IMR-90 (cell line): ENCODE results near the gene SLC6A7. TPM values are rescaled to one million over a fixed set of nuclear protein-coding genes. Genes with fewer than 3 reads are reported as not detected.

Experiments used
- ATAC-seq: fragments of 200-7000 bp; cut with Tn5 transposase; 2 replicates; pipeline ENCODE4 v1.9.1; 2020; ENCODE audit warnings: low read depth, mild to moderate bottlenecking, moderate library complexity
- BruUV-seq: library from RNA; stranded (reverse); fragments of 400-500 nt; replicated peaks from 2 replicates; lab custom pipeline; 2021; lab: Mats Ljungman, UMichigan
- CTCF ChIA-PET: fragments of 300-600 bp; formaldehyde crosslinking; extraction: SDS; loops from one replicate; lab custom pipeline; 2021; ENCODE audit warnings: antibody characterized with exemption; lab: Yijun Ruan, JAX
- POLR2A ChIA-PET: fragments of 300-600 bp; sonication (Branson Sonifier 250); formaldehyde crosslinking; loops from one replicate; lab custom pipeline; 2022; ENCODE audit warnings: antibody characterized with exemption; ENCODE audit not compliant: unreplicated experiment; lab: Charles Lee
- DNase-seq: peaks from one replicate; pipeline ENCODE4 v3.0.0; 2013
- H2AFZ ChIP-seq: replicated peaks from 2 replicates; pipeline ENCODE3; 2013; ENCODE audit warnings: low read length, mild to moderate bottlenecking; ENCODE audit not compliant: poor library complexity
- H2AK5ac ChIP-seq: 2 replicates; pipeline ENCODE4 v1.6.1; 2013; ENCODE audit warnings: low read depth, low read length, inconsistent platforms
- H2AK9ac ChIP-seq: replicated peaks from 2 replicates; pipeline ENCODE3; 2013; ENCODE audit warnings: mild to moderate bottlenecking, low read depth, low read length, moderate library complexity; ENCODE audit not compliant: poor library complexity
- H2BK120ac ChIP-seq: 2 replicates; pipeline ENCODE4 v1.6.1; 2013; ENCODE audit warnings: low read depth, low read length, inconsistent platforms
- H2BK15ac ChIP-seq: 3 replicates; pipeline ENCODE4 v1.6.1; 2013; ENCODE audit warnings: low read depth, low read length, inconsistent platforms
- H2BK20ac ChIP-seq: 2 replicates; pipeline ENCODE4 v1.6.1; 2013; ENCODE audit warnings: low read depth, mild to moderate bottlenecking, inconsistent platforms, low read length, moderate library complexity
- H2BK5ac ChIP-seq: 2 replicates; pipeline ENCODE4 v1.6.1; 2013; ENCODE audit warnings: mild to moderate bottlenecking, low read depth, low read length, inconsistent platforms; ENCODE audit not compliant: poor library complexity, severe bottlenecking
- H3K14ac ChIP-seq: replicated peaks from 2 replicates; pipeline ENCODE4 v1.6.1; 2013; ENCODE audit warnings: low read depth, low read length, inconsistent platforms
- H3K18ac ChIP-seq: 2 replicates; pipeline ENCODE4 v1.6.1; 2013; ENCODE audit warnings: low read depth, low read length, control low read depth
- H3K23ac ChIP-seq: 2 replicates; pipeline ENCODE4 v1.6.1; 2013; ENCODE audit warnings: low read depth, low read length, inconsistent platforms
- H3K27ac ChIP-seq: 2 replicates; pipeline ENCODE4 v1.5.1; 2013; ENCODE audit warnings: mild to moderate bottlenecking, control low read depth, low read length; ENCODE audit not compliant: insufficient read depth
- H3K27me3 ChIP-seq: 2 replicates; pipeline ENCODE4 v1.6.1; 2013; ENCODE audit warnings: low read length; ENCODE audit not compliant: control insufficient read depth, insufficient read depth
- H3K36me3 ChIP-seq: 2 replicates; pipeline ENCODE4 v1.6.1; 2013; ENCODE audit warnings: low read length, mixed read lengths; ENCODE audit not compliant: control insufficient read depth, insufficient read depth
- H3K4ac ChIP-seq: 2 replicates; pipeline ENCODE4 v1.6.1; 2013; ENCODE audit warnings: low read depth, low read length, inconsistent platforms
- H3K4me1 ChIP-seq: 2 replicates; pipeline ENCODE4 v1.6.1; 2013; ENCODE audit warnings: low read length, mixed read lengths; ENCODE audit not compliant: control insufficient read depth, insufficient read depth
- H3K4me2 ChIP-seq: 2 replicates; pipeline ENCODE4 v1.6.1; 2013; ENCODE audit warnings: low read depth, mild to moderate bottlenecking, control low read depth, low read length, moderate library complexity
- H3K4me3 ChIP-seq: 2 replicates; pipeline ENCODE4 v1.5.1; 2013; ENCODE audit warnings: low read depth, mild to moderate bottlenecking, control low read depth, low read length, moderate library complexity; ENCODE audit not compliant: insufficient read depth
- H3K56ac ChIP-seq: 2 replicates; pipeline ENCODE4 v1.6.1; 2013; ENCODE audit warnings: low read length, inconsistent platforms; ENCODE audit not compliant: insufficient read depth; ENCODE audit errors: extremely low read depth
- H3K79me1 ChIP-seq, 2 experiments: 2 replicates each; pipeline ENCODE4 v1.6.1; 2013; ENCODE audit warnings: low read length in 2 of 2, inconsistent platforms in 1 of 2, low read depth in 1 of 2
- H3K9ac ChIP-seq: 2 replicates; pipeline ENCODE4 v1.6.1; 2013; ENCODE audit warnings: low read depth, low read length, control low read depth
- H3K9me1 ChIP-seq: 2 replicates; pipeline ENCODE4 v1.6.1; 2013; ENCODE audit warnings: low read length, inconsistent platforms; ENCODE audit not compliant: insufficient read depth
- H3K9me3 ChIP-seq: 2 replicates; pipeline ENCODE4 v1.6.1; 2013; ENCODE audit warnings: low read length; ENCODE audit not compliant: control insufficient read depth, insufficient read depth
- H4K20me1 ChIP-seq: 2 replicates; pipeline ENCODE4 v1.6.1; 2013; ENCODE audit warnings: low read length, inconsistent platforms; ENCODE audit not compliant: insufficient read depth
- H4K5ac ChIP-seq: 2 replicates; pipeline ENCODE4 v1.6.1; 2013; ENCODE audit warnings: mild to moderate bottlenecking, low read depth, low read length, control low read depth
- H4K8ac ChIP-seq, 2 experiments: 2 replicates each; pipeline ENCODE4 v1.6.1; 2013; ENCODE audit warnings: low read depth in 2 of 2, low read length in 2 of 2, control low read depth in 1 of 2, inconsistent platforms in 1 of 2
- H4K91ac ChIP-seq: 2 replicates; pipeline ENCODE4 v1.6.1; 2013; ENCODE audit warnings: low read depth, low read length, inconsistent platforms; ENCODE audit not compliant: insufficient read depth
- CHD1 ChIP-seq: IDR thresholded peaks from 2 replicates; pipeline ENCODE4 v1.6.1; 2012; ENCODE audit warnings: low read depth, low read length, improper control_type of control experiment
- MXI1 ChIP-seq: IDR thresholded peaks from 2 replicates; pipeline ENCODE4 v1.6.1; 2012; ENCODE audit warnings: low read depth, mild to moderate bottlenecking, low read length, moderate library complexity, borderline replicate concordance
- WGBS, 2 experiments: methylation state at CpG; one replicate each; pipeline versions ENCODE4 v1.1.5 to v1.1.7; 2013; ENCODE audit warnings: missing lambda C conversion rate in 2 of 2; ENCODE audit not compliant: insufficient read length in 1 of 2; ENCODE audit errors: extremely low coverage in 2 of 2; 5-methylcytosine and 5-hydroxymethylcytosine counted together
- dilution Hi-C: fragments of 300-500 bp; cut with HindIII; formaldehyde crosslinking; loops from one replicate; pipeline ENCODE4 v1.14.3; 2018; ENCODE audit warnings: low sequenced_read_pairs; ENCODE audit not compliant: unreplicated experiment
- in situ Hi-C: fragments of 300-500 bp; cut with MboI; formaldehyde crosslinking; loops from 3 replicates; pipeline ENCODE4 v1.14.3; 2019; ENCODE audit warnings: low sequenced_read_pairs, inconsistent platforms, mixed read lengths
- intact Hi-C: fragments of 100-400 bp; cut with micrococcal nuclease; formaldehyde crosslinking; loops from 2 replicates; pipeline ENCODE4 v1.10.0; 2022
- polyA plus RNA-seq, 3 experiments: library from polyadenylated mRNA; depleted of rRNA; stranded (reverse); fragments of >200 nt; gene quantifications; 2 replicates each; pipeline ENCODE4 v1.2.3, GENCODE V29; 2012; ENCODE audit warnings: low replicate concordance in 1 of 3
- total RNA-seq: library from RNA; depleted of rRNA; stranded (reverse); fragments of >200 nt; gene quantifications from 2 replicates; pipeline ENCODE4 v1.2.3, GENCODE V29; 2012

SLC6A7 gene
- total and polyA plus RNA-seq, 2 of the 4 experiments (the other 2 are of a cell fraction), result under 0.01 TPM; not detected in 1

- Histone ChIP-seq H3K27me3 (no peaks in the 10 kb centered on the region; the same call in 1 of the 2 replicates), H2BK15ac (no peak overlapping the region), H3K36me3 (no peaks in the 10 kb centered on the region), H3K9me3 (no peaks in the 10 kb centered on the region), H4K91ac (no peak overlapping the region), H3K4me3 (no peak overlapping the region), H3K56ac (no peak overlapping the region), H3K9ac (no peak overlapping the region), H2AFZ (no peak overlapping the region), H3K4me1 (0 out of 2 replicates have a peak, but pooled peaks cover 2% of the 10 kb centered on the region), H3K79me1 (no peaks in the 10 kb centered on the region), H3K14ac (no peak overlapping the region), H3K4ac (no peak overlapping the region), H3K4me2 (no peak overlapping the region), H2BK120ac (no peak overlapping the region), H4K20me1 (no peaks in the 10 kb centered on the region), H2AK5ac (0 out of 2 replicates have a peak overlapping the region, but pooled peaks have one; percentile 24), H4K8ac (no peak overlapping the region), H3K9me1 (no peaks in the 10 kb centered on the region), H4K5ac (no peak overlapping the region), H3K23ac (no peak overlapping the region), H3K18ac (no peak overlapping the region), H2AK9ac (no peak overlapping the region), H2BK20ac (no peak overlapping the region), H3K27ac (no peak overlapping the region), H2BK5ac (no peak overlapping the region)
- in situ Hi-C loops (loop anchor here (25.0 kb wide), 1 partner anchor 584 kb away; no protein-coding TSS in a partner anchor), intact Hi-C loops (no loop called here), dilution Hi-C loops (no loop called here)
- DNase-seq (no peak), ATAC-seq (no peak)
- no TSS peak for BruUV-seq
- TF ChIP-seq CHD1 (no peak), MXI1 (no peak)
- ChIA-PET CTCF (interaction anchor here (0.6 kb wide), 1 partner anchor 16 kb away, joined by 3 read pairs; no protein-coding TSS in a partner anchor), POLR2A (no interaction called here)
- no CpG with 5 or more reads among the region's 5 CpGs for WGBS, 2 experiments
Measured at GRCh38 chr5:150221471-150221870, 31.6 kb downstream of the SLC6A7 start.
